PFSK-1 (cell line): ENCODE measurements around the gene ZFYVE9.

Experiments used
- POLR2AphosphoS5 ChIP-seq: IDR thresholded peaks from 2 replicates; pipeline ENCODE4 v1.6.1; 2012; ENCODE audit warnings: low read depth, mild to moderate bottlenecking, control low read depth, low read length, moderate library complexity
- SIN3A ChIP-seq: IDR thresholded peaks from 2 replicates; pipeline ENCODE4 v1.6.1; 2012; ENCODE audit warnings: mild to moderate bottlenecking, low read length, moderate library complexity, borderline replicate concordance; ENCODE audit not compliant: insufficient read depth
- TF ChIP-seq, protein P1 (sequence below), 2 experiments: IDR thresholded peaks; 2 replicates each; pipeline versions ENCODE4 v1.6.1 to v1.8.0; 2011 to 2012; ENCODE audit warnings: low read depth in 2 of 2, low read length in 2 of 2, control low read depth in 1 of 2, inconsistent platforms in 1 of 2, mild to moderate bottlenecking in 1 of 2, moderate library complexity in 1 of 2; ENCODE audit not compliant: insufficient read depth in 1 of 2

DNA sequence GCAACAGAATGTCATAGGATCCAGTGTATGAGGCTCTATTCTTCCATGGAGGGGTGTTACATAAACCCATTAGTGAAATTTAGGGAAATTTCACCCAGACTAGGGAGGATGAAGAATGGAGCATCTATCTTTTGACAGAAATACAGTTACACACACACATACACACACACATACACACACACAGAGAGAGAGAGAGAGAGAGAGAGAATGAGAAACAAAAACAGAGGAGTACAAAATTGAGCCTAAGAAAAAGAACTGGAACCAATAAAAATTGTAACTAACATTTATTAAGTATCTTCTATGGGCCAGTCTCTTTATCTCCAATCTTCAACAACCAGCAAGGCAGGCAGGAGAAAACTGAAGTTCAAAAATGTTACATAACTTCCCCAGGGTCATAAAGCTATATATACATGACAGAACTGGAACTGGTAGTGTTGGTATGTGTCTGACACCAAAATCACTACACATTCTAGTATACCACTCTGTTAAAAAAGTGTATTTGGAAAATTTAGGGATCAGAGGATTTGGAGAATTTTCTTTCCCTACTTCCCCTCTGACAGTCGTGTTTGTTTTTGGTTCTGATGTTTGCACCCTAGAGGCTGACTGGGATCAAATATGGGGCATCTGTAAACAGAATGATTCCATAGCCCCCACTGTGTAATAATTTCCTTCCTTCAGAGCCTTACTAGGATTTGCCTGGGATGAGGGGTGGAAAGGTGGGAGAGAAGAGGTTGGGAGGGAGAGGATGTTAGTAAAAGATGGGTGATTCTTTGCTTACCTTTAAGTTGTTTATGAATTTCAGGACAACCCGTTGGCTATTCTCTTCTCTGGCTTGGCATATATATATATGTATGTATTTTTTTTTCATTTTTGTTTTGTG lies 1.0 kb upstream of the ZFYVE9 start:
- no peak for TF ChIP-seq POLR2AphosphoS5
- TF ChIP-seq, protein P1, sequence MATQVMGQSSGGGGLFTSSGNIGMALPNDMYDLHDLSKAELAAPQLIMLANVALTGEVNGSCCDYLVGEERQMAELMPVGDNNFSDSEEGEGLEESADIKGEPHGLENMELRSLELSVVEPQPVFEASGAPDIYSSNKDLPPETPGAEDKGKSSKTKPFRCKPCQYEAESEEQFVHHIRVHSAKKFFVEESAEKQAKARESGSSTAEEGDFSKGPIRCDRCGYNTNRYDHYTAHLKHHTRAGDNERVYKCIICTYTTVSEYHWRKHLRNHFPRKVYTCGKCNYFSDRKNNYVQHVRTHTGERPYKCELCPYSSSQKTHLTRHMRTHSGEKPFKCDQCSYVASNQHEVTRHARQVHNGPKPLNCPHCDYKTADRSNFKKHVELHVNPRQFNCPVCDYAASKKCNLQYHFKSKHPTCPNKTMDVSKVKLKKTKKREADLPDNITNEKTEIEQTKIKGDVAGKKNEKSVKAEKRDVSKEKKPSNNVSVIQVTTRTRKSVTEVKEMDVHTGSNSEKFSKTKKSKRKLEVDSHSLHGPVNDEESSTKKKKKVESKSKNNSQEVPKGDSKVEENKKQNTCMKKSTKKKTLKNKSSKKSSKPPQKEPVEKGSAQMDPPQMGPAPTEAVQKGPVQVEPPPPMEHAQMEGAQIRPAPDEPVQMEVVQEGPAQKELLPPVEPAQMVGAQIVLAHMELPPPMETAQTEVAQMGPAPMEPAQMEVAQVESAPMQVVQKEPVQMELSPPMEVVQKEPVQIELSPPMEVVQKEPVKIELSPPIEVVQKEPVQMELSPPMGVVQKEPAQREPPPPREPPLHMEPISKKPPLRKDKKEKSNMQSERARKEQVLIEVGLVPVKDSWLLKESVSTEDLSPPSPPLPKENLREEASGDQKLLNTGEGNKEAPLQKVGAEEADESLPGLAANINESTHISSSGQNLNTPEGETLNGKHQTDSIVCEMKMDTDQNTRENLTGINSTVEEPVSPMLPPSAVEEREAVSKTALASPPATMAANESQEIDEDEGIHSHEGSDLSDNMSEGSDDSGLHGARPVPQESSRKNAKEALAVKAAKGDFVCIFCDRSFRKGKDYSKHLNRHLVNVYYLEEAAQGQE (IDR thresholded peaks at IDR 0.05; ENCODE audit: insufficient read depth in 1 of 2, low read depth in 2 of 2, low read length in 2 of 2), result no peak
- TF ChIP-seq SIN3A, result no peak
